Measurements from ENCODE around the gene ARHGAP6.

DNA sequence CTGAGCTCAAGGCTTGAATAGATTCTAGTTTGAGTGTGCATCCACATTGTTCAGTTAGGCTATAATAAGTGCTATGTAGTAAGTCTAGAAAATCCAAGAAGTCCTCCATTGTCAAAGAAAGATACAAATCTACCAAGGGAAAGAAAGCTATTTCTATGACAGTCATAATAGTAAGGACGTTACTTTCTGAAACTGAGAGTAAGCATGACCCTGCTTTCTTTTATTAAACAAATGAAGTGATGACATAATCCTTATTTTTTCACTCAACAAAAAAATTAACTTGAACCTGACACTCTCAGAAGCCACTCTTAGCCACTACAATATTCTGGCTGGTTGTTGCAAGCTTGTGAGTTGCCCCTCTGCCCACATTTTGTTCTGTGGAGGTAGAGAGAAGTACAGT, 406.3 kb downstream of the ARHGAP6 start:
- no peak for TF ChIP-seq EZH2 (IDR thresholded peaks at IDR 0.05; ENCODE audit: insufficient read depth, poor library complexity, severe bottlenecking)
- TF ChIP-seq EZH2phosphoT487 (IDR thresholded peaks at IDR 0.05; ENCODE audit: insufficient read depth, low read depth): no peak

All from GM23248 (cell line).